GM18951 (cell line): ENCODE results near the gene BMI1.

Experiments
- POLR2A ChIP-seq: IDR thresholded peaks from 4 replicates; pipeline ENCODE4 v1.6.1; 2011; ENCODE audit warnings: mild to moderate bottlenecking; ENCODE audit not compliant: insufficient read length, insufficient read depth; ENCODE audit errors: extremely low read depth
- in situ Hi-C: fragments of 300-500 bp; cut with MboI; formaldehyde crosslinking; loops from one replicate; pipeline ENCODE4 v1.12.0; 2022; ENCODE audit warnings: low sequenced_read_pairs, mixed read lengths, inconsistent platforms; ENCODE audit not compliant: unreplicated experiment

The BMI1 gene

GRCh38 chr10:22372298-22372697 lies 51.4 kb downstream of the BMI1 start:
- no peak for TF ChIP-seq POLR2A
- in situ Hi-C loops, result no loop called here

GRCh38 chr10:22372917-22373316 lies 52.0 kb downstream of the BMI1 start:
- TF ChIP-seq POLR2A, result no peak
- in situ Hi-C loops, result no loop called here

- TF ChIP-seq POLR2A, result no peak
- in situ Hi-C loops, result no loop called here
Measured at GRCh38 chr10:22374489-22375126, 53.7 kb downstream of the BMI1 start.

- TF ChIP-seq POLR2A, result no peak
- in situ Hi-C loops, result no loop called here
Measured at GRCh38 chr10:22379059-22379458, 58.2 kb downstream of the BMI1 start.
